Common myeloid progenitor, CD34-positive (primary cell): ENCODE data around the gene EPM2A.

Source experiments
- CTCF ChIA-PET: fragments of 350-600 bp; sonication (Branson Sonifier 250); formaldehyde crosslinking; loops from one replicate; lab custom pipeline; 2021; ENCODE audit warnings: antibody characterized with exemption; lab: Charles Lee
- POLR2A ChIA-PET: fragments of 350-600 bp; sonication (Branson Sonifier 250); formaldehyde crosslinking; loops from one replicate; lab custom pipeline; 2021; ENCODE audit warnings: antibody characterized with exemption; lab: Charles Lee
- DNase-seq, 3 donors: peaks; one replicate each; pipeline versions ENCODE4 v3.0.0 to v3.0.0-alpha.2; 2013
- H3K27ac ChIP-seq, 2 experiments: 1 replicate in 1 of 2; 2 replicates in 1 of 2; pipeline ENCODE4 v1.7.0; 2013; ENCODE audit warnings: inconsistent platforms in 2 of 2, low read length in 2 of 2, mild to moderate bottlenecking in 2 of 2, low read depth in 1 of 2, moderate library complexity in 1 of 2; ENCODE audit not compliant: severe bottlenecking in 2 of 2, insufficient read depth in 1 of 2, poor library complexity in 1 of 2
- H3K27me3 ChIP-seq, 5 experiments: replicated peaks in 2 of 5; 1 replicate in 3 of 5; 2 replicates in 2 of 5; pipeline versions ENCODE4 v1.6.1 to v1.7.0; 2013; ENCODE audit warnings: low read length in 4 of 5, mild to moderate bottlenecking in 2 of 5, moderate library complexity in 2 of 5, inconsistent platforms in 1 of 5; ENCODE audit not compliant: insufficient read depth in 5 of 5, control insufficient read depth in 4 of 5
- H3K36me3 ChIP-seq, 4 experiments: 1 replicate in 2 of 4; 2 replicates in 2 of 4; pipeline versions ENCODE4 v1.6.1 to v1.7.0; 2013; ENCODE audit warnings: low read length in 3 of 4, control low read depth in 1 of 4, mild to moderate bottlenecking in 1 of 4; ENCODE audit not compliant: control insufficient read depth in 4 of 4, insufficient read depth in 4 of 4
- H3K4me1 ChIP-seq, 4 experiments: 1 replicate in 3 of 4; 2 replicates in 1 of 4; pipeline versions ENCODE4 v1.6.1 to v1.7.1; 2013; ENCODE audit warnings: low read length in 3 of 4, mild to moderate bottlenecking in 3 of 4, control low read depth in 1 of 4, inconsistent platforms in 1 of 4, moderate library complexity in 1 of 4; ENCODE audit not compliant: control insufficient read depth in 4 of 4, insufficient read depth in 4 of 4; ENCODE audit errors: control extremely low read depth in 1 of 4
- H3K4me3 ChIP-seq, 7 experiments: 1 replicate in 4 of 7; 2 replicates in 3 of 7; pipeline versions ENCODE4 v1.5.1 to v1.7.0; 2013; ENCODE audit warnings: mild to moderate bottlenecking in 7 of 7, low read length in 6 of 7, moderate library complexity in 6 of 7, inconsistent platforms in 2 of 7, low read depth in 2 of 7, control low read depth in 1 of 7; ENCODE audit not compliant: insufficient read depth in 4 of 7, control insufficient read depth in 1 of 7; ENCODE audit errors: extremely low read depth in 1 of 7
- H3K9me3 ChIP-seq, 5 experiments: 1 replicate in 4 of 5; 2 replicates in 1 of 5; pipeline versions ENCODE4 v1.6.1 to v1.7.1; 2013; ENCODE audit warnings: low read length in 4 of 5, mild to moderate bottlenecking in 2 of 5, inconsistent platforms in 1 of 5, low read depth in 1 of 5, moderate library complexity in 1 of 5; ENCODE audit not compliant: control insufficient read depth in 4 of 5, insufficient read depth in 2 of 5; ENCODE audit errors: control extremely low read depth in 1 of 5
- WGBS: methylation state at CpG from one replicate; pipeline ENCODE4 v1.1.5; 2013; ENCODE audit not compliant: insufficient coverage; 5-methylcytosine and 5-hydroxymethylcytosine counted together

Gene EPM2A

GRCh38 chr6:145669627-145670034, 65.7 kb downstream of the EPM2A start:
- 94% methylated on average over 1 of the region's 2 CpGs for WGBS
- DNase-seq = no peak
- no peaks in the 10 kb centered on the region for H3K27me3 ChIP-seq
- no peak overlapping the region for H3K27ac ChIP-seq
- no peaks in the 10 kb centered on the region for H3K4me1 ChIP-seq
- CTCF ChIA-PET = interaction anchor here (1.5 kb wide), 1 partner anchor 34 kb away, joined by 3 read pairs; no protein-coding TSS in a partner anchor
- H3K4me3 ChIP-seq = no peak overlapping the region
- POLR2A ChIA-PET = no interaction called here
- peaks cover 0 to 3% (median 0%) of the 10 kb centered on the region in 5 experiments for H3K9me3 ChIP-seq
- peaks cover 0 to 14% (median 5%) of the 10 kb centered on the region in 4 experiments for H3K36me3 ChIP-seq

- CTCF ChIA-PET = interaction anchor here (0.6 kb wide), 1 partner anchor 70 kb away, joined by 3 read pairs; no protein-coding TSS in a partner anchor
- H3K36me3 ChIP-seq = peaks cover 0 to 14% (median 5%) of the 10 kb centered on the region in 4 experiments
Observed at GRCh38 chr6:145668844-145669243, 66.5 kb downstream of the EPM2A start.

GRCh38 chr6:145660676-145661075, 74.6 kb downstream of the EPM2A start:
- peaks cover 0 to 8% (median 1%) of the 10 kb centered on the region in 4 experiments for H3K4me1 ChIP-seq
- 83% methylated on average over 2 of the region's 6 CpGs for WGBS
- no peaks in the 10 kb centered on the region for H3K27me3 ChIP-seq
- CTCF ChIA-PET = no interaction called here
- no peaks in the 10 kb centered on the region for H3K36me3 ChIP-seq
- H3K27ac ChIP-seq = no peak overlapping the region
- peaks cover 0 to 1% (median 0%) of the 10 kb centered on the region in 5 experiments for H3K9me3 ChIP-seq
- no peak overlapping the region for H3K4me3 ChIP-seq
- POLR2A ChIA-PET = no interaction called here
- no peak for DNase-seq

More at GRCh38 chr6:145668844-145669243, 66.5 kb downstream of the EPM2A start:
- POLR2A ChIA-PET = no interaction called here
- WGBS = no CpG with 5 or more reads among the region's 1 CpG
- no peak overlapping the region for H3K27ac ChIP-seq
- H3K4me1 ChIP-seq = no peaks in the 10 kb centered on the region
- no peaks in the 10 kb centered on the region for H3K27me3 ChIP-seq
- peaks cover 0 to 3% (median 0%) of the 10 kb centered on the region in 5 experiments for H3K9me3 ChIP-seq
- DNase-seq = no peak
- no peak overlapping the region for H3K4me3 ChIP-seq

GRCh38 chr6:145656128-145656527, 79.2 kb downstream of the EPM2A start:
- H3K4me1 ChIP-seq = peaks cover 0 to 8% (median 1%) of the 10 kb centered on the region in 4 experiments
- H3K27ac ChIP-seq = no peak overlapping the region

GRCh38 chr6:145652572-145652971, 82.7 kb downstream of the EPM2A start:
- Histone ChIP-seq H3K4me1 (peaks cover 0 to 8% (median 1%) of the 10 kb centered on the region in 4 experiments), H3K27me3 (no peaks in the 10 kb centered on the region), H3K36me3 (peaks cover 0 to 3% (median 0%) of the 10 kb centered on the region in 4 experiments), H3K9me3 (no peaks in the 10 kb centered on the region), H3K4me3 (no peak overlapping the region), H3K27ac (no peak overlapping the region)
- WGBS = 100% methylated on average over 1 of the region's 1 CpG
- CTCF ChIA-PET = no interaction called here
- DNase-seq = no peak
- POLR2A ChIA-PET = no interaction called here

More at GRCh38 chr6:145656128-145656527, 79.2 kb downstream of the EPM2A start:
- H3K27me3 ChIP-seq = no peaks in the 10 kb centered on the region
- DNase-seq = no peak
- POLR2A ChIA-PET = no interaction called here
- H3K36me3 ChIP-seq = peaks cover 0 to 3% (median 0%) of the 10 kb centered on the region in 4 experiments
- no peaks in the 10 kb centered on the region for H3K9me3 ChIP-seq
- WGBS = no CpG with 5 or more reads among the region's 1 CpG
- CTCF ChIA-PET = interaction anchor here (1.0 kb wide), 1 partner anchor 23 kb away, joined by 4 read pairs; no protein-coding TSS in a partner anchor
- no peak overlapping the region for H3K4me3 ChIP-seq

GRCh38 chr6:145651988-145652387, 83.3 kb downstream of the EPM2A start:
- CTCF ChIA-PET = interaction anchor here (0.6 kb wide), 1 partner anchor 1731 kb away, joined by 4 read pairs; no protein-coding TSS in a partner anchor

GRCh38 chr6:145648149-145648548, 87.2 kb downstream of the EPM2A start:
- Histone ChIP-seq H3K36me3 (peaks cover 0 to 3% (median 0%) of the 10 kb centered on the region in 4 experiments), H3K27ac (no peak overlapping the region), H3K4me1 (no peaks in the 10 kb centered on the region), H3K4me3 (no peak overlapping the region), H3K27me3 (no peaks in the 10 kb centered on the region), H3K9me3 (no peaks in the 10 kb centered on the region)
- no peak for DNase-seq
- POLR2A ChIA-PET = no interaction called here
- CTCF ChIA-PET = interaction anchor here (2.9 kb wide), 1 partner anchor 14 kb away, joined by 10 read pairs; no protein-coding TSS in a partner anchor
- 100% methylated on average over 2 of the region's 4 CpGs for WGBS

More at GRCh38 chr6:145651988-145652387, 83.3 kb downstream of the EPM2A start:
- Histone ChIP-seq H3K4me1 (peaks cover 0 to 8% (median 1%) of the 10 kb centered on the region in 4 experiments), H3K27ac (no peak overlapping the region), H3K9me3 (no peaks in the 10 kb centered on the region), H3K27me3 (no peaks in the 10 kb centered on the region), H3K36me3 (peaks cover 0 to 3% (median 0%) of the 10 kb centered on the region in 4 experiments), H3K4me3 (no peak overlapping the region)
- no peak for DNase-seq
- WGBS = no CpG with 5 or more reads among the region's 2 CpGs
- POLR2A ChIA-PET = no interaction called here
